Middle frontal gyrus (tissue), 1 donor: ENCODE data around the gene TMTC1.

Experiments used
- DNase-seq: peaks from one replicate; pipeline ENCODE4 v3.0.0-alpha.2; 2015; ENCODE audit warnings: low spot score; ENCODE audit errors: extremely low spot score

TMTC1 gene

DNA sequence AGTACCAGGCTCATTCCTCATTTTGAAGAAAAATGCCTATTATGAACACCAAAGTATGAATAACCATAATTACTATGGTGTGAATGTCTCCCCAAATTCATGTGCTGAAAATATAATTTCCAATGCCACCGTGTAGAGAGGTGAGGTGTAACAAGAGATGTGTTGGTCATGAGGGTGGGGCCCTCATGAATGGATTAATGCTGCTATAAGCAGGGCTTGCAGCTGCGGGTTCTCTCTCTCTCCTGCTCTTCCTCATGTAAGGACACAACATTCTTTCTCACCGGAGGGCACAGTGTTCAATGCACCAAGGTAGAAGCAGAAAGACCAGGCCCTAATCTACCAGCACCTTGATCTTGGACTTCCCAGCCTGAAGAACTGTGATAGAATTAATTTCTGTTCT, 70.0 kb downstream of the TMTC1 start:
- DNase-seq = no peak

DNA sequence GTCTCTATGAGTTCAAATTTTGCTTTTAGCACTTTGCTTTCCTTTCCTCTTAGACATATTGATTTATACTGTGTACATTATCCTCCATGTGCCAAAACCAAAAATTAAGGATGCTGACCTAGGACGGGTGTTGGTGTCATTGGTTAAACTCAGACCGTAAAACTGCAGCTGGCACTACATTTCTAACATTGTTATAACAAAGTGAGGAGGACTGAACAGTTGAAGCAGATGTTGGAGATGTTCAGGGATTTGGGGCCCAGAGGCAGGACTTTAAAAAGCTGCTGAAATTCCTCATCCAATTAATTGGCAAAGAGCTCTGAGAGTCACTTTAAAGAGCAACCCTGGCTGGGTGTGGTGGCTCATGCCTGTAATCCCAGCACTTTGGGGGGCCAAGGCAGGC, 72.4 kb downstream of the TMTC1 start:
- no peak for DNase-seq

DNA sequence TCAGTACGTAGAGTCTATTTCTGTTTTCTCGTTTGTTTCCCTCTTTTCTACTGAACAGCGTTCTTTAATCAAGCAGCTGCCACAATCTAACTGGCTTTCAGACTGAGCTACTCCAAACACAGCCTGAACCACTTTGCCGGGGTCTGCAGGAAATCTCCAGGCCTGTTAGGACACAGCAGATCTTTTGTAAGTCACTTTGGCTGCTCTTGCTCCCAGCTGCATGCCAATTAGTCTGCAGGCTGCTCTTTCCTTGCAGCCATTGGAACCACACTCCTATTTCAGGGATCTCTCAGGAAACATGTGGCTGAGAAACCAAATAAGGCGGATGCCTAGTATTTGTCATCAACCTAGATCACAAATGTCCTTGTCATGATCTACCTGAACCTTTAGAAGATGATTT, 73.6 kb downstream of the TMTC1 start:
- no peak for DNase-seq

DNA sequence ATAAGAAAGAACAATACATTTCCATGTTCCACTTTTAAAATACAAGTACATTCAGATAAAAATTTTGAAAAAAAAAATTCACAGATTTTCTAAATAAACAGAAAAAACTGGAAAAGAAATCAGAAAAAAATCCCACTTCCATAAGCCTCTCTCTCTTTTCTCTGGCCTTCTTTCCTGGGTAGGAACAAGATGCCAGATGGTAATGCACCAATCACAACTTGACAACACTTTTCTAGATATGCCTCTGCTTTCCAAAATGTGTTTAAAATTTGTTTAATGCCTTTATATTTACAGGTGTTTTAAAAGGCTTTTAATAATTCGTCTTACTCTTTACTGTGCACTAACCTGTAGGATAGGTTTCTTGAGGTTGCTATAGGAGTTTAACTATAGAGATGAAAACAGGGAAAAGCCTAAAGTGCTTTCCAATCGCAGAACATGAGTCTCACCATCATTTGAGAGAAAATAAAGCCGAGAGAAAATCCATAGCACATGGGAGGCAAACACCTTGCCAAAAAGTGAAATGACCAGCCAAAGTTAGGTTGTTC, 74.2 kb downstream of the TMTC1 start:
- DNase-seq = no peak

DNA sequence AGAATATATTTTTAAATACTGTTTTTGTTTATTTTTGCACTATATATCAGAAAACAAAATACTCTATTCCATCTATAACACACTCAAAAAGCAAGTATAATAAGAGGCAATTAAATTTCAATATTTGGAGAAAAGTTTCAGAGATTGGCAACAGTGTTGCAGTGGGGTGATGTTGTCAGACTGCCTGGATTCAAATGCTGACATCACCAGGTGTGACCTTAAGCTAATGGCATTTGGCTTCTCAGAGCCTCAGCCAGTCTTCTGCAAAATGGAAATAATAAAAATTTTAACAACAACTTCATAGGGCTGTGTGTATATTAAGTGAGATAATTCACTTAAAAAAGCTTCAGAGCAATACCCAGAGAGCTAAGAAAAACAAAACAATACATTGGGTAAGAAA, 74.7 kb downstream of the TMTC1 start:
- DNase-seq = no peak

DNA sequence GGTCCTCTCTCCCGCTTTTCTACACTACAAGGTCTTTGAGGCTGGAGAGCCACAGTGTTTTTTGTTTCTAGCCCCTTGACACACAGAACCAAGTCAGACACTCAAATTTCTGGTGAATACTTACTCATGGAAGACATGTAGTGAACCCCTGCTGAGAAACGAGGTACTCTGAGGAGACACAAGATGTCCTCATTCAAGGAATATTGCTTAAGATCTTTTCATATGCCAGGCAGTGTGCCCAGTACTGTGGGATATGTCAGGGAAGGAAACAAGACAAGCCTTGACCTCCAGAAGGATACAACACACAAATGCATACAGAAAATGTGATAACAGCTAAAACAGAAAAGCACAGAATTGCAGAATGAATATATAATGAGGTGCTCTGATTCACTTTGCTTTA, 75.9 kb downstream of the TMTC1 start:
- DNase-seq = no peak

DNA sequence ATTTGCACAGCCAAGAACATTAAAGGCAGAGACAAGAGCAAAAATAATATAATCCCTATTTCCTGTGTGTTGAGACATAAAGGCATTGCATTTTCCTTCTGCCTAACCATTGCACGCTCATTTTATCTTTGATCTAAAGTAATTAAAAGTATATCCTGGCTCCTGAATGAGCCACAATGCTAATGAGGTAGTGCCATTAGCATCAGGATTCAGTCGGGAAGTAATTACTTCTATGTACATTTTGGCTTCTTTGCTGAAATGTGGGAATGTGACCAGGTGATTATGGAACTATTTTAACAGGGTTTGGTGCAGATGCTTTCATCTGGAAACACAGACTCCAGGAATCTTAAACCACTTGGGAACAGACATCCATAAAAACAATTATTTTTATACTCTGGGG, 77.4 kb downstream of the TMTC1 start:
- DNase-seq = no peak

DNA sequence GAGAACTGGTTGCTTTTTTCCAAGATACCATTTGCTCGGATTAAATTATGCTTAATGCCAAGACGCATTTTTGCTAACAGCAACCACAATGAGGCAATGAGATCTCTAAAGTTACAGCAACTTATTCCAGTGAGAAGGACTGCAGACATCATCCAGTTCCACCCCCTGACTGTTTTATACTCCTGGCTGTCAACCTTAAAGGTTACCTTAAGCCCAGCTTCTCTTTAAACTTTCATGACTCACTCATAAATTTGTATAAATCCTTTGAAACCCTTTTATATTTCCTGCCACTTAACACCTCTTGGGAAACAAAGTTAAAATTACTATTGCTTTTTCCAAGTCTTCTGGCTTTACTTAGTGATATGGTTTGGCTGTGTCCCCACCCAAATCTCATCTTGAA, 80.2 kb downstream of the TMTC1 start:
- no peak for DNase-seq

DNA sequence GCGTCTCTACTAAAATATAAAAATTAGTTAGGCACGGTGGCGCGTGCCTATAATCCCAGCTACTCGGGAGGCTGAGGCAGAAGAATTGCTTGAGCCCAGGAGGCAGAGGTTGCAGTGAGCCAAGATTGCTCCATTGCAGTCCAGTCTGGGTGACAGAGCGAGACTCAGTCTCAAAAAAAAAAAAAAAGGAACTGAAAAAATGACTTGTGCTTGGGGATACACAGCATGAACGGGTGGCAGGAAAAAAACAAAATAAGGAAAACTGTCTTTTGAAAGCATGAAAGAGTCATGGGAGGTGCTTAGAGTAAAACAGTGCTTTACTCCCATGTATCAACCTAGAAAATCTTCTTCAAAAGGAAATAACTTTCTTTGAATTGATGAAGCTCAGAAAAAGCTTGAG, 80.8 kb downstream of the TMTC1 start:
- no peak for DNase-seq

DNA sequence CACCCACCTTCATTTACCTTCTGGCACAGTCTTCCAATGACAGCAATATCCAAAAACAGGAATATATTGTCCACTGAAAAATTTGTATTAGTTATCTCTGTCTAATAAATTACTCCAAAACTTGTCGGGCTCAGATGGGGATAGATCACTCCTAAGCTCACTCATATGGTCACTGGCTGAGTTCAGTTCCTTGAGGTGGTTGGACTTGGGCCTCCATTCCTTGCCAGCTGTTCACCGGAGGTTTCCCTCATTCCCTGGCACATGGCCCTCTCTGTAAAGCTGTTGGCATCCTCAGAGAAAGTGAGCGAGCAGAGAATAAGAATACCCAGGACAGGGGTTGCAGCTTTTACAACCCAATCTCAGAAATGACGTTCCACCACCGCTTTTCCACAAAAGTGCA, 81.5 kb downstream of the TMTC1 start:
- DNase-seq = no peak

DNA sequence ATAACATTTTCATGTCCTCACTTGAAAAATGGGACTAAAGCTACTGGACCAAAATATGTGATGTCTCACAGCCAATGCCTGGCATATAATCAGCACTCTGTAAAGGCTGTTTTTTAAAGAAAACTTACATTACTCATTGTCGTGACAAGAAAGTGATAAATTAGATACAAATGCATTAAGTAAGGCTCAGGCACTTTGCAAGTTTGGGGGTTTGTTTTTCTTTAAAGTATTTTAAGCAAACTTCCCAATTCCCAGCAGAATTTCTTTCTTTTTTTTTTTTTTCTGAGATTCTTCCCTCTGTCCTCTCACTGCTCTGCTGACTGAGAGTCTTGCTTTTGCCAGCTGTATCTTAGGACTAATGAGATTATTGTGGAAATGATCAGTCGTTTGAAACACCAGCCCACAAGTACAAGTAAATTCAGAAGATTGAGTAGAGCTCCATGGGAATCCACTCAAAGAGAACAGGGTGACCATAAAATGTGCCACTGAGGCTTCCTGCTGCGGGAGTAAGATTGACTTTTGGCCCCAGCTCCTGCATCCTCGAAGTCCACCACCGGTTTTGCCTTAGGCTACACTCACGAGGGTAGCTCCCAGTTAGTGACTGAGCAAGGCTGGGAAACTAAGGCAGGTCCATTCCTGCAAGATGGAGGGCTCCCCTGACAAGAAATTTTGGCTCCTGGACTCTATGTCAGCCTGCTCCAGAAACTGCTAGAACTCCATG, 82.8 kb downstream of the TMTC1 start:
- no peak for DNase-seq

DNA sequence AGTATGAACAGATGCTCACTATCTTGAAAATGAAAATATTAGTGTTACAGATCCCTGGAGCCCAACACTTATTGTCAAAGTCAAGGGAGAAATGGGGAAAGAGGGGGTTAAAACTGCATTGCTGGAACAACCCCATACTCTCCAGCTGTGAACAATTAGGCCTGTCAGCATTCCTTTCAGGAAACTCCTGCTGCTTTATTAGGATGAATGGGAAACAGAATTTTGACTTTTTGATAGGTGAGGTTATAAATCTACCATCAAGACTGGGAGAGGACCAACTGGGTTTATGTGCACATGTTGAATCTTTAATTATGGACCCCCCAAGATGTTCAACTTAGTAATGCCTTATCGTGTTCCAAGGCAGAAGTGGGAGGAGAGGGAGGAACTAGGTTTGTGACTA, 85.0 kb downstream of the TMTC1 start:
- DNase-seq = no peak

DNA sequence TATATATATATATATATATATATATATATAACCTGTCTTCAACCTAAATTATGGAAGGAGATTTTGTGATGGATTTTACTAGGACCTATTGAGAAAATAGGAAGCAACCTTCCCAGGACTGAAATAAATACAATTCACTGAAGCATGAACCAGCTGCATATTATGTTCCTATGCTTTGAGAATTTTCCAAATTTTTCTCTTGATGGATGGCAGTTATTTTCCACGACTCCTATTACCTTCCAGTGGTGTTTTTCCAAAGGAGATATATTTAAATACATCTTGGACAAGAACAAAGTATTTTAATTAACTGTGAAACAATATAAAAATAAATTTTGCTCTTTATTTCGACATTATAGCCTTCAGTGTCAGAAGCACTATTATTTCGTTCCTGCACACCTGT, 87.9 kb downstream of the TMTC1 start:
- DNase-seq = no peak

DNA sequence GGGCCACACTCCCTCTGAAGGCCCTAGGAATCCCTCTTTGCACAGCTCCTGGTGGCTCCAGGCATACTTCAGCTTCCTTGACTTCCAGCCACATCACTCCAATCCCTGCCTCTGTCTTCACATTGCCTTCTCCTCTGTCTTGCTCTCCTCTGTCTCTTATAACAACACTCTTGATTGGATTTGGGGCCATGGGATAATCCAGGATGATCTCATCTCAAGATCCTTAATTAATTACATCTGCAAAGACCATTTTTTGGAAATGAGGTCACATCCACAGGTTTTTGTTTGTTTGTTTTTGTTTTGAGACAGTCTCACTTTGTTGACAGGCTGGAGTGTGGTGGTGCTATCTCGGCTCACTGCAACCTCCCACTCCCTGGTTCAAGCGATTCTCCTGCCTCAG, 88.7 kb downstream of the TMTC1 start:
- no peak for DNase-seq

DNA sequence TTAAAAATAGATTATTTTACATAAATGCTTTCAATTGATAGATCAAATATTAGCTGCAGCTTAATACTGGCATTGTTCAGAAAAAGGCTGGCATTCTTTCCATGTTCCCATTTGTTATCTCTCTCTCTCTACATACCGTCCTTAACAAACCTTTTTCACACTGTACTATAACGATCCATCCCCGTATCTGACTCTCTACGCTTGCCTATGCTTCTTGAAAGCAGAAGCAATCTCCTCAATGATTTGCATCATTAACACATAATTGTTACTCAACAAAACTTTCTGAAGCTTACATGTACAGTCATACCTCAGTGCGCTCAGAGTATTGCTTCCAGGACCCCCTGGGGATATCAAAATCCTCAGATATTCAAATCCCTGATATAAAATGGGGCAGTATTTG, 89.7 kb downstream of the TMTC1 start:
- DNase-seq = no peak

DNA sequence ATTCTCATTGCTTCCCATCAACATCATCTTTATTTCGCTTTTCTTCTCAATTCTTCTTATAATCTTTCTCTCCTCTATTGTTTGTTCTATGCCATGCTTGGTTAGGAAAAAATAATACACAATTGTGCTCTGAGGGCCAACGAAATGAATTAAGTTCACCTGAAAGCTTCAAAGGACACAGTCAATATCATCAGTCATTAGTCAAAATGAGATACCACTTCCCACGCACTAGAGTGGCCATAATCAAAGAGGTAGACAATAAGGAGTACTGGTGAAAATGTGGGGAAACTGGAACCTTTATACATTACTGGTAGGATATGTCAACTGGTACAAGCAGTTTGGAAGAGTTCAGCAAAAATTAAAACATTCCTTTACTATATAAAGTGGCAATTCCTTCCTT, 91.5 kb downstream of the TMTC1 start:
- no peak for DNase-seq

DNA sequence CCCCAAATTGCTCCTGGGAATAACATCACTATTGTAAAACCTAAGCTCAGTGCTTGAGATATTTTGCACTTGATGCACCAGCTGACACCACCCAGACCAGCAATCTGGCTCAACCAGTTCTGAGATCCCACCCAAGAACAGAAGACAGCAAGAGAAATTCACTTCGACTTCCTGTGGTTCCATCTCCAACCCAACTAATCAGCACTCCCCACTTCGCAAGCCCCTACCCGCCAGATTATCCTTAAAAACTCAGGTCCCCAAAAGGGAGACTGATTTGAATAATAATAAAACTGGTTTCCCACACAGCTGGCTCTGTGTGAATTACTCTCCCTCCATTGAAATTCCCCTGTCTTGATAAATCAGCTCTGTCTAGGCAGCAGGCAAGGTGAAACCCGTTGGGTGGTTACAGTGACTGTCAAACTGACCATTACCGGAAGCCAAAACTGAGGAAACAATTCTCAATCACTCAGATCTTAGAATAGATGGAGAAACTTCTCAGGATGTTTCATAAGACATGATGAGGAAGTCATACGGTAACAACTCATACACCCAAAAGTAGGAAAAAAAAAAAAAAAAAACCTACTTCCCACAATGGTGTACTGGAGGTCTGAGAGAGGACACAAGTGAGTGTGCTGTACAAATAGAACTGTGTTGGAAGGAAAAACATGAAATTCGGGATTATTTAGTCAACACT, 92.4 kb downstream of the TMTC1 start:
- no peak for DNase-seq

DNA sequence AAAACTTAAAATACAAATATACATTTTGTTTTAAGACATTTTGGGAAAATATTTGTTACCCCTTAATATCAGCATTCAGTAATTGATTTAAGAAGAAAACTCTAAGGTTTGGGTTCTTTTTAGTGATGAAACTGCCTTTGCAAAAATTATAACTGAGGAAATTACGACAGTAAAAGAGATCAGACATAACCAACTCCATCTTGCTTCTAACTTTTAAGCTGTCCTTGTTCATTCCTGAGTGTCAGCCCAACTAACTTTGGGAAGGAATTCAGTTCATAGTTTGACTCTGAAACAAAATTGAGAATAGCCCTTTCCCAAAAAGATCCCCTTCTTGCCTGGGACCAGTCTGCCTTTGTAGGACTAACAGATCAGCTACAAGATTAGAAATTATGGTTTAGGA, 93.0 kb downstream of the TMTC1 start:
- no peak for DNase-seq

DNA sequence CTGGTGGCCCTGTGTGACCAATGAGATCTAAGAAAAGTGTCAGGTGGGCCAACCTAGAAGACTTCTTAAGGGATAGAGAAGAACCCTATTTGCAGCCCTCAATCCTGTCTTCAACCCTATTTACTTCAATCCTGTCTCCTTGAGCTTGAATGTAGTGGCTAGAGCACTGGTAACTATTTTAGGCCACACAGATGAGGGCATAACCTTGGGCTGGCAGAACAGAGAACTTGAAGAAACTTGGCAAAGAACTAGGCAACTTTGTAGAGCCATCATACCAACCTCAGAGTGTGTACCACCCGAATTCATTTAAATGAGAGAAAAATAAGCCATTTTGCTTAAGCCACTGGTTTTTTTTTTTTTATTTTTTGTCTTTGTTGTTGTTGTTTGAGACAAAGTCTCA, 94.8 kb downstream of the TMTC1 start:
- DNase-seq = no peak

DNA sequence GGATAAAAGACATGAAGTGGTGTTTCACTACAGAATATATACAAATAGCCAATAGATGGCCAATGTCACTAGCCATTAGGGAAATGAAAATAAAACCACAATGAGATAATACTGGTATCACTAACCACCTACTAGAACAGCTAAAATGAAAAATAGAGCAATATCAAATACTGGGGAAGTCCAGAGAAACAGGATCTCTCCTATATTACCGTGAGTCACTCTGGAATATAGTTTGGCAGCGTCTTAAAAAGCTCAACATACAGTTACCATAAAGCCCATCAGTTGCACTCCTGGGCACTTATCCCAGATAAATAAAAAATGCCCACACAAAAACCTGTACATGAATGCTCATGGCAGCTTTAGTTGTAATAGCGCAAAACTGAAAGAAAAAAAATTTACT, 101.7 kb downstream of the TMTC1 start:
- DNase-seq = no peak

DNA sequence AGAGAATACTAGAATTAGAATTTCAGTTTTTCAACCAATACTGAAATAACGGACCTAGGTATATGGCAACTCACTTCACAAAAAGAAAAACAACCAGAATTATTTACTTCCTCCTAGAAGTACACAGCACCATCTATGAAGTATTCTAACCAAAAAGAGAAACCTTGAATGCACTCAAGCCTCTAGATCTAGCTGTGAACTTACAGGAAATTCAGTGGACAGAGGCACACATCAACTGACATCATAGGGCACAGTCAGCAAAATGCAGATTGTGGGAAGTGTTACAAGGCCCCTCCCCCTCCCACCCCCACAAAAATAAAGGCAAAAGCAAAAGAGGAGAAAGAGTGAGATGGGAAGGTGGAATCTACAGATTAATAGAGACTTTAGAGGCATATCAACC, 102.4 kb downstream of the TMTC1 start:
- no peak for DNase-seq

DNA sequence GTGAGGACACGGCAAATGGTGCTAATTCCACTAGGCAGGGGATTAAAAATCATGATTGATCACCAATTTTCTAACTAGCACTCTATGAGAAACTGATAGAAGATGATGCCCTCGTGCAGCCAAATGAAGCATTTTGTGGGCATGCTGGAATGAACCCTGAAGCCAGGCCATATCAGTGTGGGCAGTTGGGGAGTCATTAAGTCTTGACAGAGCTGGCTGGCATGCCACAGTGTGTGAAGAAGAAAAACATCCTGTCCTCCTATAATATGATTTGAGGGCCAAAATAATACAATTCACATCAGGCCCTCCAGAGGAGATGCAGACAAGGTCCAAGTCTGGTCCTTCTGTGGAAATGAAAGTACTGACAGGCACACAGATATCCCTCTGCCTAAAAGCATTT, 107.1 kb downstream of the TMTC1 start:
- DNase-seq = no peak

DNA sequence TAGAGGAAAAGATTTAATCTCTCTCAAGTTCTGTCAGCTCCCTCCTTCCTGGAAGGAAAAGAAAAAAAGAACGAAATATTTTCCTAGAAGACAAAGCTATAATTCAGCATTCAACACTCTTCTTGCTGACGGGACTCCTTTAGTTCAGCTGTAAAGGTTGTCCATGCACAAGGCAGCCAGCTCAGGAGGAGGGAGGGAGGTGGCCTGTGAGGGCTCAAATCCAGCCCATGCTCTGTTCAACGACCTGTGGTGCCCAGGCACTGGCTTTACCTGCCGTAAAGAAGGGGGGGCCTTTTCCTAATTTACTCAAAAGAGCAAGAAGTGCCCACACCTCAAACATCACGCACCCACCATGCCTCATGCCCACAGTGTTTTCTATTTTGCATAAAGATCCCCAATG, 109.3 kb downstream of the TMTC1 start:
- no peak for DNase-seq
